Spleen (tissue), 11 donors: ENCODE results near the gene COL8A1. TPM values are rescaled to one million over a fixed set of nuclear protein-coding genes. Genes with fewer than 3 reads are reported as not detected.
"Not testable (repeated sequence)": the region's sequence is repeated elsewhere in the genome, so short reads cannot be mapped to it uniquely, and the experiment has no call there.

Source experiments
- DNase-seq: peaks from one replicate; pipeline ENCODE4 v3.0.0-alpha.2; 2020
- H3K27ac ChIP-seq, 8 donors: fragments of 200-600 bp; sonication (generic) in 7 of 8; 1 replicate in 4 of 8; 2 replicates in 4 of 8; pipeline versions ENCODE4 v1.5.0 to v1.8.0; 2016 to 2021; ENCODE audit warnings: inconsistent platforms in 4 of 8, mild to moderate bottlenecking in 4 of 8, moderate library complexity in 1 of 8
- H3K27me3 ChIP-seq, 7 donors: fragments of 200-600 bp; sonication (generic) in 6 of 7; replicated peaks in 1 of 7; 1 replicate in 4 of 7; 2 replicates in 3 of 7; pipeline versions ENCODE4 v1.5.0 to v1.8.0; 2016 to 2021; ENCODE audit warnings: inconsistent platforms in 3 of 7, mild to moderate bottlenecking in 1 of 7
- H3K36me3 ChIP-seq, 6 donors: fragments of 200-600 bp; sonication (generic) in 5 of 6; 1 replicate in 4 of 6; 2 replicates in 2 of 6; pipeline versions ENCODE4 v1.5.0 to v1.8.0; 2016 to 2021; ENCODE audit warnings: inconsistent platforms in 2 of 6
- H3K4me1 ChIP-seq, 6 donors: fragments of 200-600 bp; sonication (generic) in 5 of 6; 1 replicate in 3 of 6; 2 replicates in 3 of 6; pipeline versions ENCODE4 v1.5.0 to v1.8.0; 2016 to 2021; ENCODE audit warnings: inconsistent platforms in 3 of 6
- H3K4me3 ChIP-seq, 8 donors: fragments of 200-600 bp; sonication (generic) in 7 of 8; 1 replicate in 4 of 8; 2 replicates in 4 of 8; pipeline versions ENCODE4 v1.5.0 to v1.8.0; 2016 to 2021; ENCODE audit warnings: inconsistent platforms in 4 of 8, mild to moderate bottlenecking in 4 of 8, moderate library complexity in 2 of 8
- H3K9me3 ChIP-seq, 8 donors: fragments of 200-600 bp; sonication (generic) in 7 of 8; 1 replicate in 4 of 8; 2 replicates in 4 of 8; pipeline versions ENCODE4 v1.5.0 to v1.8.0; 2016 to 2021; ENCODE audit warnings: inconsistent platforms in 4 of 8
- POLR2A ChIP-seq, 3 donors: fragments of 450-650 bp; IDR thresholded peaks; one replicate each; pipeline ENCODE4 v1.5.1; 2017; ENCODE audit warnings: antibody characterized with exemption in 3 of 3, mild to moderate bottlenecking in 1 of 3
- POLR2AphosphoS5 ChIP-seq, 3 donors: sonication (generic); formaldehyde crosslinking; IDR thresholded peaks; one replicate each; pipeline ENCODE4 v1.5.1; 2017; ENCODE audit warnings: antibody characterized with exemption in 3 of 3
- WGBS, 5 donors: extraction: QIAGEN DNeasy Blood & Tissue Kit in 3 of 5; methylation state at CpG; one replicate each; pipeline versions ENCODE4 v1.1.5 to v1.1.7; 2013 to 2018; 5-methylcytosine and 5-hydroxymethylcytosine counted together
- intact Hi-C: fragments of 100-400 bp; cut with DNase I; formaldehyde crosslinking; loops from one replicate; pipeline ENCODE4 v1.15.0; 2023; ENCODE audit warnings: low total_unique reads
- polyA plus RNA-seq, 3 donors: library from polyadenylated mRNA; stranded (reverse); fragments of 200-250 nt; gene quantifications; one replicate each; pipeline ENCODE4 v1.2.1, GENCODE V29; 2013
- total RNA-seq, 7 donors: library from RNA; depleted of rRNA in 3 of 7; stranded (reverse); fragments of >200 nt in 3 of 7; fragmentation: NEBNext Ultra II Directional in 4 of 7; extraction: Animal tissue kit (Norgen Biotek cat#: 25700) in 4 of 7; gene quantifications; one replicate each; pipeline versions ENCODE4 v1.1.0 to v1.2.1, GENCODE V29; 2016 to 2021
- TF ChIP-seq, protein P1 (sequence below), 11 experiments: fragments of 200-600 bp in 7 of 11; fragments of 450-650 bp in 4 of 11; sonication (generic) in 4 of 11; IDR thresholded peaks in 8 of 11; conservative IDR thresholded peaks in 3 of 11; 1 replicate in 7 of 11; 2 replicates in 4 of 11; pipeline versions ENCODE4 v1.4.0 to v1.8.0; 2016 to 2021; ENCODE audit warnings: antibody characterized with exemption in 11 of 11, inconsistent platforms in 4 of 11, mild to moderate bottlenecking in 1 of 11
- donor health status: healthy with polysubstance abuse.
- donor health status: DM: no; HTN: no; CAD: no; lungs with moderate emphysema.
- donor health status: DM: no; HTN: no; CAD: no.
- donor health status: Bipolar disorder and iron deficiency.
- donor health status: healthy.
- donor health status: DM: no; HTN: no; CAD: no.
- donor health status: DM: yes; HTN: yes; CAD: no.

The COL8A1 gene
- total and polyA plus RNA-seq, 10 donors = 0.22 to 3.1 (median 1.4) TPM

DNA sequence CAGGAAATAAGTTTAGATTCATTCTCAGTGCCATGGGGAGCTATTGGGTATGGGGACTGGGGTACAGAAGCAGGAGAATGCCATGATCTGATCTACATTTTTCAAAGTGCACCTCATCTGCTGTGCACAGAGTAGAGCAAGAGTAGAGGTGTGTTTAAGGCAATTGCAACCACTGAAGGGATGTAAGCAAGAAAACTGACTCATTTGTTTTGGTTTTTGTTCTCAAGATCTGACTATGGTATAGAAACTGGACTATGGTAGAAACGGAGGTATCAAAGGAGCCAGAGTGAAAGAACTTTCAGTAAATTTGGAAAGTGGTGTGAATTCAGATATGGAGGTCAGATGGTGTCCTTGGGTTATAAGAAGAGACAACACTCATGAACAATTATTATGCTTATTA is 93.1 kb downstream of the COL8A1 start:
- no peak for TF ChIP-seq POLR2A (IDR thresholded peaks at IDR 0.05)
- TF ChIP-seq, protein P1, sequence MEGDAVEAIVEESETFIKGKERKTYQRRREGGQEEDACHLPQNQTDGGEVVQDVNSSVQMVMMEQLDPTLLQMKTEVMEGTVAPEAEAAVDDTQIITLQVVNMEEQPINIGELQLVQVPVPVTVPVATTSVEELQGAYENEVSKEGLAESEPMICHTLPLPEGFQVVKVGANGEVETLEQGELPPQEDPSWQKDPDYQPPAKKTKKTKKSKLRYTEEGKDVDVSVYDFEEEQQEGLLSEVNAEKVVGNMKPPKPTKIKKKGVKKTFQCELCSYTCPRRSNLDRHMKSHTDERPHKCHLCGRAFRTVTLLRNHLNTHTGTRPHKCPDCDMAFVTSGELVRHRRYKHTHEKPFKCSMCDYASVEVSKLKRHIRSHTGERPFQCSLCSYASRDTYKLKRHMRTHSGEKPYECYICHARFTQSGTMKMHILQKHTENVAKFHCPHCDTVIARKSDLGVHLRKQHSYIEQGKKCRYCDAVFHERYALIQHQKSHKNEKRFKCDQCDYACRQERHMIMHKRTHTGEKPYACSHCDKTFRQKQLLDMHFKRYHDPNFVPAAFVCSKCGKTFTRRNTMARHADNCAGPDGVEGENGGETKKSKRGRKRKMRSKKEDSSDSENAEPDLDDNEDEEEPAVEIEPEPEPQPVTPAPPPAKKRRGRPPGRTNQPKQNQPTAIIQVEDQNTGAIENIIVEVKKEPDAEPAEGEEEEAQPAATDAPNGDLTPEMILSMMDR (IDR thresholded peaks at IDR 0.05 in 8 of 11, conservative IDR thresholded peaks at IDR 0.05 in 3 of 11) = no peak
- no peak for TF ChIP-seq POLR2AphosphoS5 (IDR thresholded peaks at IDR 0.05)
- H3K36me3 ChIP-seq = no peaks in the 10 kb centered on the region
- DNase-seq = no peak
- H3K4me1 ChIP-seq = no peaks in the 10 kb centered on the region
- WGBS, 5 donors = 60 to 79% (median 68%) methylated on average over 1 of the region's 1 CpG
- no peaks in the 10 kb centered on the region for H3K27me3 ChIP-seq
- H3K9me3 ChIP-seq = peaks cover 0 to 3% (median 0%) of the 10 kb centered on the region in 8 donors
- intact Hi-C loops = no loop called here
- H3K27ac ChIP-seq = no peak overlapping the region
- no peak overlapping the region for H3K4me3 ChIP-seq

DNA sequence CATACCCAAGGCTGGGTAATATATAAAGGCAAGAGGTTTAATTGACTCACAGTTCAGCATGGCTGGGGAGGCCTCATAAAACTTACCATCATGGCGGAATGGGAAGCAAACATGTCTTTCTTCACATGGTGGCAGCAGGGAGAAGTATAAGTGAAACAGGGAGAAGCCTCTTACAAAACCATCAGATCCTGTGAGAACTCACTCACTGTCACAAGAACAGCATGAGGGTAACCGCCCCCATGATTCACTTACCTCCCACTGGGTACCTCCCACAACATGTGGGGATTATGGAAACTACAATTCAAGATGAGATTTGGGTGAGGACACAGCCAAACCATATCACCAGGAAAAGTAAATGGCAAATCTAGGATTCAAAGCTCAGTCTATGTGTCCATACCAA is 102.0 kb downstream of the COL8A1 start:
- intact Hi-C loops, H3K36me3 ChIP-seq, H3K27me3 ChIP-seq, H3K4me3 ChIP-seq, DNase-seq, H3K4me1 ChIP-seq, H3K27ac ChIP-seq: not testable (repeated sequence)
- H3K9me3 ChIP-seq = peaks cover 0 to 11% (median 0%) of the 10 kb centered on the region in 8 donors
- 77 to 97% (median 82%) methylated on average over 2 of the region's 2 CpGs for WGBS, 5 donors

DNA sequence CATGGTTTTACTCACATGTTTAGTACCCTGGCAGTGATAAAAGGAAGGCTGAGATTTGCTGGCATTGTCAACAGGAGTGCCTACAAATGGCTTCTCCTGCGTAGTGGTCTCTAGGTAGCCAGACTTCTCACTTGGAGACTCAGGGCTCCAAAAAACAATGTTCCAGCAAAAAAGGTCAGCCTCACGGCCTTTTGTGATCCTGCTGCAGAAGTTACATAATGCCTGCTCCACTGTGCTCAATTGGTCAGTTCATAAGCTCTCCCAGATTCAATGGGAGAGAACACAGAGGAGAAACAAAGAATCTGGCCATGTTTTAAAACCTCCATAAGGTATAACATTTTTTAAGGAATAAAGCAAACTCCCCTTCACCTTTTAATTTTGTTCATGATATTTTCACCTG is 103.2 kb downstream of the COL8A1 start:
- 59 to 85% (median 77%) methylated on average over 2 of the region's 2 CpGs for WGBS, 5 donors
- DNase-seq = no peak

DNA sequence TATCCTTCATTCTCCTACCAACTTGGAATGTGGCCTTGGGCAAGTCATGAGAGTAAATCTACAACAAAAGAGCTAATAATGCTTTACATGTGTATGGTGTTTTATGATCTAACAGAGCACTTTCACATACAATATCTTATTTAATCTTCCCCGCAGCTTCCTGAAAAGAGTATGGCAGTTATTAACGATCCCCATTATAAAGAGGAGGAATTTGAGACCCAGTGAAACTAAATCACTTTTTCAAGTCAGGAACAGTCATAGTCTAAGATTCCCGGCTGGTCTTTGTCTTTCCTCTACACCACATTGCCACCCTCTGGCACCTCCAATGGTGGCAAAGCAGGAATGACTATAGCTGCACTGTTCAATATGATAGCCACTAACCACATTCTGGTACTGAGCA is 109.5 kb downstream of the COL8A1 start:
- TF ChIP-seq POLR2A (IDR thresholded peaks at IDR 0.05) = no peak
- no peak for TF ChIP-seq POLR2AphosphoS5 (IDR thresholded peaks at IDR 0.05)
- TF ChIP-seq, protein P1 (IDR thresholded peaks at IDR 0.05 in 8 of 11, conservative IDR thresholded peaks at IDR 0.05 in 3 of 11) = no peak
- intact Hi-C loops = no loop called here

More for the DNA sequence above, 103.2 kb downstream of the COL8A1 start:
- Histone ChIP-seq H3K4me1 (no peaks in the 10 kb centered on the region), H3K27me3 (peaks cover 0 to 3% (median 0%) of the 10 kb centered on the region in 7 donors), H3K36me3 (no peaks in the 10 kb centered on the region), H3K27ac (no peak overlapping the region), H3K9me3 (peaks cover 0 to 11% (median 0%) of the 10 kb centered on the region in 8 donors), H3K4me3 (no peak overlapping the region)
- TF ChIP-seq, protein P1 (IDR thresholded peaks at IDR 0.05 in 8 of 11, conservative IDR thresholded peaks at IDR 0.05 in 3 of 11) = no peak
- no peak for TF ChIP-seq POLR2A (IDR thresholded peaks at IDR 0.05)
- TF ChIP-seq POLR2AphosphoS5 (IDR thresholded peaks at IDR 0.05) = no peak
- intact Hi-C loops = no loop called here

DNA sequence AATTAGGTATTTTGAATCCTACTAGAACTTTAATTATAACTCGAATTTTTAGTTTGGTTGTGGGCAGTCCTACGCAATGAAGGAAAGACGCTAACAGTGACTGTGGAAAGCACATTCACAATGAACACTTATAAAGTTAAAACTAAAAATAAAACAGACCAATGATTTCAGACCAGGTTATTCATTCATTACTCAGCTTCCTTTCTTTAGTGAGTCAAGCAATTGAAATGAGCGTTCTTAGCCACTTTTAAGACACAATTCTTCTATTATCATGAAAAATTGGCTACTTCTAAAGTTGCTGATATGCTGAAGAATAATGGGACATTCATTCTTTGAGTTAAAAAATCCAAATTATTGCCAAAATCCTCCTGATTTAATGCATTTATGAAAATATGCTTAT is 113.3 kb downstream of the COL8A1 start:
- Histone ChIP-seq H3K27ac (no peak overlapping the region), H3K27me3 (peaks cover 0 to 7% (median 0%) of the 10 kb centered on the region in 7 donors), H3K4me1 (peaks cover 0 to 3% (median 0%) of the 10 kb centered on the region in 6 donors), H3K4me3 (no peak overlapping the region), H3K36me3 (no peaks in the 10 kb centered on the region), H3K9me3 (no peaks in the 10 kb centered on the region)
- no peak for TF ChIP-seq POLR2AphosphoS5 (IDR thresholded peaks at IDR 0.05)
- TF ChIP-seq, protein P1 (IDR thresholded peaks at IDR 0.05 in 8 of 11, conservative IDR thresholded peaks at IDR 0.05 in 3 of 11) = no peak
- no peak for TF ChIP-seq POLR2A (IDR thresholded peaks at IDR 0.05)
- 80 to 89% (median 86%) methylated on average over 4 of the region's 4 CpGs for whole genome bisulfite sequencing, 5 donors
- DNase-seq = no peak
- intact Hi-C loops = no loop called here

More for the DNA sequence above, 109.5 kb downstream of the COL8A1 start:
- no peak for DNase-seq
- 69 to 75% (median 73%) methylated on average over 3 of the region's 3 CpGs for WGBS, 5 donors
- Histone ChIP-seq H3K36me3 (no peaks in the 10 kb centered on the region), H3K4me1 (no peaks in the 10 kb centered on the region), H3K4me3 (no peak overlapping the region), H3K27ac (no peak overlapping the region), H3K27me3 (peaks cover 0 to under 1% (median 0%) of the 10 kb centered on the region in 7 donors), H3K9me3 (no peaks in the 10 kb centered on the region)
